Liver (tissue), 9 donors: ENCODE data around the gene SETD3. TPM values are rescaled to one million over a fixed set of nuclear protein-coding genes. Genes with fewer than 3 reads are reported as not detected.

Experiments used
- DNase-seq: peaks from one replicate; pipeline ENCODE4 v3.0.0-alpha.2; 2017; ENCODE audit warnings: low spot score
- H3K27ac ChIP-seq, 2 donors: one replicate each; pipeline ENCODE4 v1.7.0; 2013; ENCODE audit warnings: inconsistent platforms in 2 of 2, low read length in 2 of 2, control low read depth in 1 of 2, low read depth in 1 of 2, mild to moderate bottlenecking in 1 of 2
- H3K27me3 ChIP-seq, 4 donors: one replicate each; pipeline versions ENCODE4 v1.6.1 to v1.7.0; 2013; ENCODE audit warnings: low read length in 3 of 4, inconsistent platforms in 1 of 4, mild to moderate bottlenecking in 1 of 4, moderate library complexity in 1 of 4; ENCODE audit not compliant: control insufficient read depth in 4 of 4, insufficient read depth in 4 of 4
- H3K36me3 ChIP-seq, 4 donors: one replicate each; pipeline versions ENCODE4 v1.6.1 to v1.7.0; 2013; ENCODE audit warnings: low read length in 3 of 4, mild to moderate bottlenecking in 3 of 4, low read depth in 1 of 4, moderate library complexity in 1 of 4; ENCODE audit not compliant: control insufficient read depth in 4 of 4, insufficient read depth in 3 of 4
- H3K4me1 ChIP-seq, 4 donors: one replicate each; pipeline versions ENCODE4 v1.6.1 to v1.7.0; 2013; ENCODE audit warnings: low read length in 3 of 4, mild to moderate bottlenecking in 3 of 4, moderate library complexity in 1 of 4; ENCODE audit not compliant: control insufficient read depth in 4 of 4, insufficient read depth in 4 of 4
- H3K4me3 ChIP-seq, 3 donors: one replicate each; pipeline versions ENCODE4 v1.6.1 to v1.7.0; 2013; ENCODE audit warnings: low read length in 3 of 3, control low read depth in 1 of 3, low read depth in 1 of 3, mild to moderate bottlenecking in 1 of 3
- H3K9ac ChIP-seq, 2 donors: one replicate each; pipeline ENCODE4 v1.7.0; 2013; ENCODE audit warnings: low read length in 2 of 2, mild to moderate bottlenecking in 2 of 2, moderate library complexity in 2 of 2, control low read depth in 1 of 2, low read depth in 1 of 2
- H3K9me3 ChIP-seq, 4 donors: one replicate each; pipeline versions ENCODE4 v1.6.1 to v1.7.0; 2013; ENCODE audit warnings: low read length in 3 of 4; ENCODE audit not compliant: control insufficient read depth in 4 of 4
- EGR1 ChIP-seq, 2 donors: IDR thresholded peaks; 2 replicates each; pipeline ENCODE4 v1.6.1; 2016 to 2018; ENCODE audit warnings: antibody characterized with exemption in 2 of 2, low read depth in 2 of 2
- FOXA1 ChIP-seq: IDR thresholded peaks from 2 replicates; pipeline ENCODE4 v1.6.1; 2016; ENCODE audit warnings: antibody characterized with exemption
- GABPA ChIP-seq, 2 donors: IDR thresholded peaks in 1 of 2; conservative IDR thresholded peaks in 1 of 2; 2 replicates each; pipeline ENCODE4 v1.6.1; 2016; ENCODE audit warnings: antibody characterized with exemption in 2 of 2, mild to moderate bottlenecking in 1 of 2, moderate library complexity in 1 of 2
- HNF4A ChIP-seq, 2 donors: conservative IDR thresholded peaks; 2 replicates each; pipeline ENCODE4 v1.6.1; 2016; ENCODE audit warnings: antibody characterized with exemption in 2 of 2, mild to moderate bottlenecking in 2 of 2
- JUND ChIP-seq, 2 donors: IDR thresholded peaks; 2 replicates each; pipeline ENCODE4 v1.6.1; 2016; ENCODE audit warnings: antibody characterized with exemption in 2 of 2
- NR2F2 ChIP-seq: IDR thresholded peaks from 2 replicates; pipeline ENCODE4 v1.6.1; 2016; ENCODE audit warnings: antibody characterized with exemption
- RAD21 ChIP-seq, 2 donors: IDR thresholded peaks; 2 replicates each; pipeline ENCODE4 v1.6.1; 2016; ENCODE audit warnings: antibody characterized with exemption in 2 of 2, mild to moderate bottlenecking in 2 of 2
- RXRA ChIP-seq, 2 donors: IDR thresholded peaks; 2 replicates each; pipeline ENCODE4 v1.6.1; 2017 to 2018; ENCODE audit warnings: antibody characterized with exemption in 2 of 2, mild to moderate bottlenecking in 1 of 2
- SP1 ChIP-seq: IDR thresholded peaks from 2 replicates; pipeline ENCODE4 v1.6.1; 2018; ENCODE audit warnings: antibody characterized with exemption, mild to moderate bottlenecking
- TAF1 ChIP-seq: conservative IDR thresholded peaks from 2 replicates; pipeline ENCODE4 v1.6.1; 2016; ENCODE audit warnings: antibody characterized with exemption, mild to moderate bottlenecking
- YY1 ChIP-seq: IDR thresholded peaks from 2 replicates; pipeline ENCODE4 v1.6.1; 2016; ENCODE audit warnings: antibody characterized with exemption, mild to moderate bottlenecking
- WGBS: extraction: QIAGEN DNeasy Blood & Tissue Kit; methylation state at CpG from one replicate; pipeline ENCODE4 v1.1.7; 2013; 5-methylcytosine and 5-hydroxymethylcytosine counted together
- polyA plus RNA-seq, 2 donors: library from polyadenylated mRNA; stranded (reverse) in 1 of 2; unstranded in 1 of 2; fragments of 200-250 nt in 1 of 2; fragments of >200 nt in 1 of 2; fragmentation: Nextera tagmentation in 1 of 2; extraction: Ambion mirVana in 1 of 2; gene quantifications; one replicate each; pipeline versions ENCODE4 v1.2.1 to v1.2.3, GENCODE V29; 2013 to 2015
- total RNA-seq, 2 donors: library from RNA; depleted of rRNA; stranded (reverse); fragments of >200 nt; gene quantifications; one replicate each; pipeline ENCODE4 v1.2.3, GENCODE V29; 2014
- TF ChIP-seq, protein P1 (sequence below): IDR thresholded peaks from 2 replicates; pipeline ENCODE4 v1.6.1; 2016; ENCODE audit warnings: antibody characterized with exemption
- TF ChIP-seq, protein P2 (sequence below): IDR thresholded peaks from 2 replicates; pipeline ENCODE4 v1.6.1; 2016; ENCODE audit warnings: antibody characterized with exemption, mild to moderate bottlenecking
- TF ChIP-seq, protein P3 (sequence below): IDR thresholded peaks from 2 replicates; pipeline ENCODE4 v1.6.1; 2016; ENCODE audit warnings: antibody characterized with exemption
- TF ChIP-seq, protein P4 (sequence below): fragments of 150-350 bp; IDR thresholded peaks from 2 replicates; pipeline ENCODE4 v1.5.1; 2017; ENCODE audit warnings: improper control_type of control experiment, low read depth, low read length; ENCODE audit not compliant: missing input control
- TF ChIP-seq, protein P5 (sequence below): IDR thresholded peaks from 2 replicates; pipeline ENCODE4 v1.6.1; 2016; ENCODE audit warnings: antibody characterized with exemption
- donor health status: healthy.
- donor health status: healthy.
- donor health status: healthy.
- donor health status: healthy.
- donor health status: healthy.

SETD3 gene
- total and polyA plus RNA-seq, 4 donors: 18.7 to 39.7 (median 19.4) TPM

DNA sequence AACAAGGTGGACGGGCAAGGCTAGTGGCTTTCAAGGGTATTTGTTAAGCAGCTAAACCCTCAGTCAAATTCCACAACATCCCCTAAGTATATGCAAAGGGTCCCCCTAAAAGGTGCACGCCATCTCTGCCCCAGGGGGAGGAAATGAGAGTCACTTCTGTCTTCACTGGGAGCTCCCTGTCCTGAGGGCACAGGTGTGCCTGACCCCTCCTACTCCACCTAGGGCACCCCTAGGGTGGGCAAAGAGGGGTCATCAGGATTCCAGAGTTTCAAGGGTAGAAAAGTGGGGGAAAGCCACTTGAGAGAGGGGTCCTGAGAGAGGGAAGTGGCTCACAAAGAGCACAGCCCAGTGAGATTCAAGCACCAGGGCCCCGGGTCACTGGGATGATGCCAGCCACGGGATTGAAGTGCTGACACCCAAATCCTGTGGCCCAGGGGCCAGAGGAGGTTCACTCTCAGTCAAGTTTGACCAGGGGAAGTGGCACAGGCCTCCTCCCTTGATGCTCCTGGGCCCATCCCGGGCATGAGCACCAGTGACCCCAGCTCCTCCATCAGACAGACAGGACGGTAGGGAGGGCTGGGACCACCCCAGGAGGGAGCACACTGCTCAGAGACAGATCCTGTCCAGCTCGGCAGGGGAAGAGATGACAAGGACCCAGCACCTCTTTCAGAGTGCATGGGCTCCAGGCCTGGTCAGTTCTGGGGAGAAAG, 126.3 kb downstream of the SETD3 start:
- H3K4me3 ChIP-seq: no peak overlapping the region
- no peaks in the 10 kb centered on the region for H3K9me3 ChIP-seq
- H3K9ac ChIP-seq: no peak overlapping the region
- H3K4me1 ChIP-seq: no peaks in the 10 kb centered on the region
- no peaks in the 10 kb centered on the region for H3K36me3 ChIP-seq
- DNase-seq: no peak
- no peaks in the 10 kb centered on the region for H3K27me3 ChIP-seq
- TF ChIP-seq YY1: no peak
- TF ChIP-seq, protein P1, sequence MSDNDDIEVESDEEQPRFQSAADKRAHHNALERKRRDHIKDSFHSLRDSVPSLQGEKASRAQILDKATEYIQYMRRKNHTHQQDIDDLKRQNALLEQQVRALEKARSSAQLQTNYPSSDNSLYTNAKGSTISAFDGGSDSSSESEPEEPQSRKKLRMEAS: no peak
- no peak for TF ChIP-seq TAF1
- no peak for TF ChIP-seq GABPA (IDR thresholded peaks at IDR 0.05 in 1 of 2, conservative IDR thresholded peaks at IDR 0.05 in 1 of 2)
- no peak overlapping the region for H3K27ac ChIP-seq
- WGBS: 85% methylated on average over 7 of the region's 7 CpGs

DNA sequence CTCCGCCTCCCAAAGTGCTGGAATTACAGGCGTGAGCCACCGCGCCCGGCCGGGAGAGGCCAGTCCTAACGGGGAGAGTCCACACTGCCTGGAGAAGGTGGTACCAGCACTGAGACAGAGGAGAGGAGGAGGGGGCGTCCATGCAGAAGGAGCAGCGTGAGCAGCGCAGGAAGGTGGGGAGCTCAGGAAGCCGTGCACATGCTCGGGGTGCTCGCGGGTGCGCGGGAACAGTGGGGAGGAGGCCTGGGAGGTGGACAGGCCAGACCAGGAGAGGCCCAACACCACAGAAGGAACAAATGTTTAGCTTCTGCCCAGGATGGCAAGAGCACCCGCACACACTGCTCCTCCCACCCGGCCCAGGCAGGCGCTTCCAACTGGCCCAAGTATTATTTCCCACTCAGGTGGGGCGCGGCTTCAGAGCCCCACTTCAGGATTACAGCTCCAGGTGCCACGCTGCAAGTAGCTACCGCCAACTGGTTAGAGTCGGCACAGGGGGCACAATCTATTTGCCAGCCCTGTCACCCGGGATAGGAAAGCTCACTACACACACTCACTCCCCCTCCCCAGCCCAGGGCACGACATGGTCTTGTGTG, 127.9 kb downstream of the SETD3 start:
- no peaks in the 10 kb centered on the region for H3K4me1 ChIP-seq

DNA sequence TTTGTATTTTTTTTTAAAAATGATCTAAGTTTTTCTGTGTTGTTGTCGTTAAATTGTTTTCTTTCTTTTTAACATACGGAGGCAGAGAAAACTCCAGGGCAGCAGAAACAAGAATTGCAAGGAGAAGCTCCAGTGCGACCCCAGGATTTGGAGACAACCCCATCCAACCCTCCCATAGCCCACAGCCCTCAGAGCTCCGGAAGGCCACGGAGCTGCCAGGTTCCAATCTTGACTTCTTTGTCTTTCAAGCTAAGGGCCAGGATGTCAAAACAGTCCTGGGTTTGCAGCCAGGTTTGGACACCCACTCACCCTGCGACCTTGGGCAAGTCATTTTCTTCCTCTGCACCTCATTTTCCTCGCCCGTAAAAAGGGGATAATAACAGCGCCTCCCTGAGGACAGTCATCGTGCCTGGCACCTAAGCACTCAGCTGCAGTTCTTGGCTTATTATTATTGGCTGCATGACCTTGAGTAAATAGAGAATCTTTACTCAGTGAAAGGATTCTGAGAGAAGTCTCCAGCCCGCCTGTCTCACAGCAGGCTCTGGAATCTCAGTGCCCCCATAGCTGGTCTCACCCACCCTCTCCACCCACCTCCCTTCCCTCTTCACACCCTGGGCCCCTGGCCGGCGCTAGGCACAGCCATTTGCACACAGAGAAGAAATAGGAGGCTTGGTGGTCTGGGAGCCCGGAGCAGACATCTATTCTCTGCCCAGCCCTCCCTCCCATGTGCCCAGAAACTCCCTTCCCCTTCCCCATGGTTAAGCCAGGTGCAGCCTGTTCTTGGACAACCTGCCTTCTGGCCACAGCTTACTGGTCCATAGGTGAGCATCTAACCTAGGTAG, 129.3 kb downstream of the SETD3 start:
- DNase-seq: no peak
- H3K4me1 ChIP-seq: no peaks in the 10 kb centered on the region
- no peak overlapping the region for H3K9ac ChIP-seq
- 75% methylated on average over 14 of the region's 14 CpGs for WGBS
- H3K27me3 ChIP-seq: no peaks in the 10 kb centered on the region
- H3K9me3 ChIP-seq: no peaks in the 10 kb centered on the region
- no peaks in the 10 kb centered on the region for H3K36me3 ChIP-seq
- H3K4me3 ChIP-seq: no peak overlapping the region
- no peak overlapping the region for H3K27ac ChIP-seq
- no peak for TF ChIP-seq SP1
- no peak for TF ChIP-seq FOXA1
- TF ChIP-seq TAF1: no peak
- TF ChIP-seq EGR1 (IDR thresholded peaks at IDR 0.05; ENCODE audit: low read depth in 2 of 2): no peak
- TF ChIP-seq, protein P2, sequence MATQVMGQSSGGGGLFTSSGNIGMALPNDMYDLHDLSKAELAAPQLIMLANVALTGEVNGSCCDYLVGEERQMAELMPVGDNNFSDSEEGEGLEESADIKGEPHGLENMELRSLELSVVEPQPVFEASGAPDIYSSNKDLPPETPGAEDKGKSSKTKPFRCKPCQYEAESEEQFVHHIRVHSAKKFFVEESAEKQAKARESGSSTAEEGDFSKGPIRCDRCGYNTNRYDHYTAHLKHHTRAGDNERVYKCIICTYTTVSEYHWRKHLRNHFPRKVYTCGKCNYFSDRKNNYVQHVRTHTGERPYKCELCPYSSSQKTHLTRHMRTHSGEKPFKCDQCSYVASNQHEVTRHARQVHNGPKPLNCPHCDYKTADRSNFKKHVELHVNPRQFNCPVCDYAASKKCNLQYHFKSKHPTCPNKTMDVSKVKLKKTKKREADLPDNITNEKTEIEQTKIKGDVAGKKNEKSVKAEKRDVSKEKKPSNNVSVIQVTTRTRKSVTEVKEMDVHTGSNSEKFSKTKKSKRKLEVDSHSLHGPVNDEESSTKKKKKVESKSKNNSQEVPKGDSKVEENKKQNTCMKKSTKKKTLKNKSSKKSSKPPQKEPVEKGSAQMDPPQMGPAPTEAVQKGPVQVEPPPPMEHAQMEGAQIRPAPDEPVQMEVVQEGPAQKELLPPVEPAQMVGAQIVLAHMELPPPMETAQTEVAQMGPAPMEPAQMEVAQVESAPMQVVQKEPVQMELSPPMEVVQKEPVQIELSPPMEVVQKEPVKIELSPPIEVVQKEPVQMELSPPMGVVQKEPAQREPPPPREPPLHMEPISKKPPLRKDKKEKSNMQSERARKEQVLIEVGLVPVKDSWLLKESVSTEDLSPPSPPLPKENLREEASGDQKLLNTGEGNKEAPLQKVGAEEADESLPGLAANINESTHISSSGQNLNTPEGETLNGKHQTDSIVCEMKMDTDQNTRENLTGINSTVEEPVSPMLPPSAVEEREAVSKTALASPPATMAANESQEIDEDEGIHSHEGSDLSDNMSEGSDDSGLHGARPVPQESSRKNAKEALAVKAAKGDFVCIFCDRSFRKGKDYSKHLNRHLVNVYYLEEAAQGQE: no peak
- TF ChIP-seq, protein P3, sequence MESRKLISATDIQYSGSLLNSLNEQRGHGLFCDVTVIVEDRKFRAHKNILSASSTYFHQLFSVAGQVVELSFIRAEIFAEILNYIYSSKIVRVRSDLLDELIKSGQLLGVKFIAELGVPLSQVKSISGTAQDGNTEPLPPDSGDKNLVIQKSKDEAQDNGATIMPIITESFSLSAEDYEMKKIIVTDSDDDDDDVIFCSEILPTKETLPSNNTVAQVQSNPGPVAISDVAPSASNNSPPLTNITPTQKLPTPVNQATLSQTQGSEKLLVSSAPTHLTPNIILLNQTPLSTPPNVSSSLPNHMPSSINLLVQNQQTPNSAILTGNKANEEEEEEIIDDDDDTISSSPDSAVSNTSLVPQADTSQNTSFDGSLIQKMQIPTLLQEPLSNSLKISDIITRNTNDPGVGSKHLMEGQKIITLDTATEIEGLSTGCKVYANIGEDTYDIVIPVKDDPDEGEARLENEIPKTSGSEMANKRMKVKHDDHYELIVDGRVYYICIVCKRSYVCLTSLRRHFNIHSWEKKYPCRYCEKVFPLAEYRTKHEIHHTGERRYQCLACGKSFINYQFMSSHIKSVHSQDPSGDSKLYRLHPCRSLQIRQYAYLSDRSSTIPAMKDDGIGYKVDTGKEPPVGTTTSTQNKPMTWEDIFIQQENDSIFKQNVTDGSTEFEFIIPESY: no peak
- no peak for TF ChIP-seq HNF4A (conservative IDR thresholded peaks at IDR 0.05)
- TF ChIP-seq JUND (IDR thresholded peaks at IDR 0.05): no peak
- no peak for TF ChIP-seq RXRA (IDR thresholded peaks at IDR 0.05)
- TF ChIP-seq, protein P4, sequence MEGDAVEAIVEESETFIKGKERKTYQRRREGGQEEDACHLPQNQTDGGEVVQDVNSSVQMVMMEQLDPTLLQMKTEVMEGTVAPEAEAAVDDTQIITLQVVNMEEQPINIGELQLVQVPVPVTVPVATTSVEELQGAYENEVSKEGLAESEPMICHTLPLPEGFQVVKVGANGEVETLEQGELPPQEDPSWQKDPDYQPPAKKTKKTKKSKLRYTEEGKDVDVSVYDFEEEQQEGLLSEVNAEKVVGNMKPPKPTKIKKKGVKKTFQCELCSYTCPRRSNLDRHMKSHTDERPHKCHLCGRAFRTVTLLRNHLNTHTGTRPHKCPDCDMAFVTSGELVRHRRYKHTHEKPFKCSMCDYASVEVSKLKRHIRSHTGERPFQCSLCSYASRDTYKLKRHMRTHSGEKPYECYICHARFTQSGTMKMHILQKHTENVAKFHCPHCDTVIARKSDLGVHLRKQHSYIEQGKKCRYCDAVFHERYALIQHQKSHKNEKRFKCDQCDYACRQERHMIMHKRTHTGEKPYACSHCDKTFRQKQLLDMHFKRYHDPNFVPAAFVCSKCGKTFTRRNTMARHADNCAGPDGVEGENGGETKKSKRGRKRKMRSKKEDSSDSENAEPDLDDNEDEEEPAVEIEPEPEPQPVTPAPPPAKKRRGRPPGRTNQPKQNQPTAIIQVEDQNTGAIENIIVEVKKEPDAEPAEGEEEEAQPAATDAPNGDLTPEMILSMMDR: no peak
- no peak for TF ChIP-seq RAD21 (IDR thresholded peaks at IDR 0.05)
- no peak for TF ChIP-seq NR2F2

More for the DNA sequence above, 127.9 kb downstream of the SETD3 start:
- no peaks in the 10 kb centered on the region for H3K36me3 ChIP-seq
- H3K27ac ChIP-seq: no peak overlapping the region
- DNase-seq: no peak
- TF ChIP-seq, protein P1: no peak
- TF ChIP-seq YY1 (no peak), EGR1 (IDR thresholded peaks at IDR 0.05; ENCODE audit: low read depth in 2 of 2) (no peak), HNF4A (conservative IDR thresholded peaks at IDR 0.05) (no peak), FOXA1 (no peak), TAF1 (no peak)
- TF ChIP-seq, protein P5, sequence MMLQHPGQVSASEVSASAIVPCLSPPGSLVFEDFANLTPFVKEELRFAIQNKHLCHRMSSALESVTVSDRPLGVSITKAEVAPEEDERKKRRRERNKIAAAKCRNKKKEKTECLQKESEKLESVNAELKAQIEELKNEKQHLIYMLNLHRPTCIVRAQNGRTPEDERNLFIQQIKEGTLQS: no peak
- 89% methylated on average over 26 of the region's 26 CpGs for WGBS
- no peak overlapping the region for H3K4me3 ChIP-seq
- no peaks in the 10 kb centered on the region for H3K27me3 ChIP-seq
- no peak overlapping the region for H3K9ac ChIP-seq
- H3K9me3 ChIP-seq: no peaks in the 10 kb centered on the region
